Spleen (tissue), 11 donors: ENCODE data around the gene MRPL40. TPM values are rescaled to one million over a fixed set of nuclear protein-coding genes. Genes with fewer than 3 reads are reported as not detected.

Experiments used
- DNase-seq: peaks from one replicate; pipeline ENCODE4 v3.0.0-alpha.2; 2020
- H3K27ac ChIP-seq, 8 donors: fragments of 200-600 bp; sonication (generic) in 7 of 8; 1 replicate in 4 of 8; 2 replicates in 4 of 8; pipeline versions ENCODE4 v1.5.0 to v1.8.0; 2016 to 2021; ENCODE audit warnings: inconsistent platforms in 4 of 8, mild to moderate bottlenecking in 4 of 8, moderate library complexity in 1 of 8
- H3K27me3 ChIP-seq, 7 donors: fragments of 200-600 bp; sonication (generic) in 6 of 7; replicated peaks in 1 of 7; 1 replicate in 4 of 7; 2 replicates in 3 of 7; pipeline versions ENCODE4 v1.5.0 to v1.8.0; 2016 to 2021; ENCODE audit warnings: inconsistent platforms in 3 of 7, mild to moderate bottlenecking in 1 of 7
- H3K36me3 ChIP-seq, 6 donors: fragments of 200-600 bp; sonication (generic) in 5 of 6; 1 replicate in 4 of 6; 2 replicates in 2 of 6; pipeline versions ENCODE4 v1.5.0 to v1.8.0; 2016 to 2021; ENCODE audit warnings: inconsistent platforms in 2 of 6
- H3K4me1 ChIP-seq, 6 donors: fragments of 200-600 bp; sonication (generic) in 5 of 6; 1 replicate in 3 of 6; 2 replicates in 3 of 6; pipeline versions ENCODE4 v1.5.0 to v1.8.0; 2016 to 2021; ENCODE audit warnings: inconsistent platforms in 3 of 6
- H3K4me3 ChIP-seq, 8 donors: fragments of 200-600 bp; sonication (generic) in 7 of 8; 1 replicate in 4 of 8; 2 replicates in 4 of 8; pipeline versions ENCODE4 v1.5.0 to v1.8.0; 2016 to 2021; ENCODE audit warnings: inconsistent platforms in 4 of 8, mild to moderate bottlenecking in 4 of 8, moderate library complexity in 2 of 8
- H3K9me3 ChIP-seq, 8 donors: fragments of 200-600 bp; sonication (generic) in 7 of 8; 1 replicate in 4 of 8; 2 replicates in 4 of 8; pipeline versions ENCODE4 v1.5.0 to v1.8.0; 2016 to 2021; ENCODE audit warnings: inconsistent platforms in 4 of 8
- POLR2A ChIP-seq, 3 donors: fragments of 450-650 bp; IDR thresholded peaks; one replicate each; pipeline ENCODE4 v1.5.1; 2017; ENCODE audit warnings: antibody characterized with exemption in 3 of 3, mild to moderate bottlenecking in 1 of 3
- POLR2AphosphoS5 ChIP-seq, 3 donors: sonication (generic); formaldehyde crosslinking; IDR thresholded peaks; one replicate each; pipeline ENCODE4 v1.5.1; 2017; ENCODE audit warnings: antibody characterized with exemption in 3 of 3
- WGBS, 5 donors: extraction: QIAGEN DNeasy Blood & Tissue Kit in 3 of 5; methylation state at CpG; one replicate each; pipeline versions ENCODE4 v1.1.5 to v1.1.7; 2013 to 2018; 5-methylcytosine and 5-hydroxymethylcytosine counted together
- intact Hi-C: fragments of 100-400 bp; cut with DNase I; formaldehyde crosslinking; loops from one replicate; pipeline ENCODE4 v1.15.0; 2023; ENCODE audit warnings: low total_unique reads
- polyA plus RNA-seq, 3 donors: library from polyadenylated mRNA; stranded (reverse); fragments of 200-250 nt; gene quantifications; one replicate each; pipeline ENCODE4 v1.2.1, GENCODE V29; 2013
- total RNA-seq, 7 donors: library from RNA; depleted of rRNA in 3 of 7; stranded (reverse); fragments of >200 nt in 3 of 7; fragmentation: NEBNext Ultra II Directional in 4 of 7; extraction: Animal tissue kit (Norgen Biotek cat#: 25700) in 4 of 7; gene quantifications; one replicate each; pipeline versions ENCODE4 v1.1.0 to v1.2.1, GENCODE V29; 2016 to 2021
- TF ChIP-seq, protein P1 (sequence below), 11 experiments: fragments of 200-600 bp in 7 of 11; fragments of 450-650 bp in 4 of 11; sonication (generic) in 4 of 11; IDR thresholded peaks in 8 of 11; conservative IDR thresholded peaks in 3 of 11; 1 replicate in 7 of 11; 2 replicates in 4 of 11; pipeline versions ENCODE4 v1.4.0 to v1.8.0; 2016 to 2021; ENCODE audit warnings: antibody characterized with exemption in 11 of 11, inconsistent platforms in 4 of 11, mild to moderate bottlenecking in 1 of 11
- donor health status: healthy with polysubstance abuse.
- donor health status: DM: no; HTN: no; CAD: no; lungs with moderate emphysema.
- donor health status: DM: no; HTN: no; CAD: no.
- donor health status: Bipolar disorder and iron deficiency.
- donor health status: healthy.
- donor health status: DM: no; HTN: no; CAD: no.
- donor health status: DM: yes; HTN: yes; CAD: no.

The MRPL40 gene
- total and polyA plus RNA-seq, 10 donors: 11.7 to 55.7 (median 21.6) TPM

DNA sequence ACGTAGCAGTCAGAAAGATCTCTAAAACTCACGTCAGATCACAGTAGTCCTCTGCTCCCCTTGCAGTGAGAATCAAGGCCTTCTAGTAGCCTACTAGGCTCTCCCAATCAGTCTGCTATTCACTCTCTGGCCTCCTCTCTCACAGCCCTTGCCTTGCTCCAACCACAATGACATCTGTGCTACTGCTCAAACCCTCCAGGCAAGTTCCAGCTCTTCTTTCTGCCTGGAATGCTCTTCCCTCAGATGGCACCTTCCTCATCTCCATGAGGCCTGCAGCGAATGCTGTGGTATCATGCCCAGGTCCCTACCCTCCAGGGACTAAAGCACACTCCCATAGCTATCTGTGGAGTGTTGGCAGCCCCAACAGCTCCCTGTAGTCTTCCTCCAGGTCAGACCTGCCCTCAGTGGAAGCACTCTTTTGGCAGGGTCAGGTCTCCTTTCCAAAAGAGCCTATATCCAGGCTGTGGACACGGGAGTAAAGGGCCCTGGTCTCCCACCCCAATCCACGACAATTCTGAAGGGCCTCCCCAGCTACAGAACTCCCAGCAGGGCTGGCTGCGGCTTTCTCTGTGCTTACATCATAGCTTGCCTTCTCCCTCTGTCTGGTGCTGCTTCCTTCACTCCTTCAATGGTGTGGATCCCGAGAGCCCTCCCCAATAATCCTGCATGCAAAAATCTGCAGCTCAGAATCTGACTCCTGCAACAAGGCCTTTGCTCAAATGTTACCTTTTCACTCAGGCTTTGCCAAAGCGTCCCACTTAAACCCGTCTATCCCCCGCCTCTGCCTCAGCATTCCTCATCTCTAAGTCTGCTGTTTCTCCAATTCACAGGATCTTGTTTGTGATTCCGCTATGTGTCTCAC, 9.7 kb upstream of the MRPL40 start:
- no peaks in the 10 kb centered on the region for H3K9me3 ChIP-seq
- DNase-seq: peak; percentile 59
- no peak for TF ChIP-seq POLR2A (IDR thresholded peaks at IDR 0.05)
- TF ChIP-seq POLR2AphosphoS5 (IDR thresholded peaks at IDR 0.05): no peak
- TF ChIP-seq, protein P1, sequence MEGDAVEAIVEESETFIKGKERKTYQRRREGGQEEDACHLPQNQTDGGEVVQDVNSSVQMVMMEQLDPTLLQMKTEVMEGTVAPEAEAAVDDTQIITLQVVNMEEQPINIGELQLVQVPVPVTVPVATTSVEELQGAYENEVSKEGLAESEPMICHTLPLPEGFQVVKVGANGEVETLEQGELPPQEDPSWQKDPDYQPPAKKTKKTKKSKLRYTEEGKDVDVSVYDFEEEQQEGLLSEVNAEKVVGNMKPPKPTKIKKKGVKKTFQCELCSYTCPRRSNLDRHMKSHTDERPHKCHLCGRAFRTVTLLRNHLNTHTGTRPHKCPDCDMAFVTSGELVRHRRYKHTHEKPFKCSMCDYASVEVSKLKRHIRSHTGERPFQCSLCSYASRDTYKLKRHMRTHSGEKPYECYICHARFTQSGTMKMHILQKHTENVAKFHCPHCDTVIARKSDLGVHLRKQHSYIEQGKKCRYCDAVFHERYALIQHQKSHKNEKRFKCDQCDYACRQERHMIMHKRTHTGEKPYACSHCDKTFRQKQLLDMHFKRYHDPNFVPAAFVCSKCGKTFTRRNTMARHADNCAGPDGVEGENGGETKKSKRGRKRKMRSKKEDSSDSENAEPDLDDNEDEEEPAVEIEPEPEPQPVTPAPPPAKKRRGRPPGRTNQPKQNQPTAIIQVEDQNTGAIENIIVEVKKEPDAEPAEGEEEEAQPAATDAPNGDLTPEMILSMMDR (IDR thresholded peaks at IDR 0.05 in 8 of 11, conservative IDR thresholded peaks at IDR 0.05 in 3 of 11): no peak
- H3K27ac ChIP-seq: peak overlapping the region in 5 of 8 donors; percentile 10 to 66 (median 46)
- no peak overlapping the region for H3K4me3 ChIP-seq
- H3K36me3 ChIP-seq: peaks cover 0 to 12% (median 0%) of the 10 kb centered on the region in 6 donors
- intact Hi-C loops: no loop called here
- peaks cover 6 to 98% (median 67%) of the 10 kb centered on the region in 6 donors for H3K4me1 ChIP-seq
- 74 to 81% (median 79%) methylated on average over 11 of the region's 11 CpGs for WGBS, 5 donors
- H3K27me3 ChIP-seq: no peaks in the 10 kb centered on the region

GRCh38 chr22:19424186-19424500, 8.2 kb upstream of the MRPL40 start:
- WGBS, 5 donors: 71 to 85% (median 85%) methylated on average over 3 of the region's 3 CpGs
- H3K36me3 ChIP-seq: peaks cover 0 to 12% (median 0%) of the 10 kb centered on the region in 6 donors
- intact Hi-C loops: no loop called here
- DNase-seq: no peak
- H3K4me1 ChIP-seq: peaks cover 6 to 98% (median 74%) of the 10 kb centered on the region in 6 donors
- H3K9me3 ChIP-seq: no peaks in the 10 kb centered on the region
- TF ChIP-seq, protein P1 (IDR thresholded peaks at IDR 0.05 in 8 of 11, conservative IDR thresholded peaks at IDR 0.05 in 3 of 11): no peak
- TF ChIP-seq POLR2A (IDR thresholded peaks at IDR 0.05) (no peak), POLR2AphosphoS5 (IDR thresholded peaks at IDR 0.05) (no peak)
- no peaks in the 10 kb centered on the region for H3K27me3 ChIP-seq
- peak overlapping the region in 3 of 8 donors; percentile 27 to 51 (median 29) for H3K27ac ChIP-seq
- H3K4me3 ChIP-seq: no peak overlapping the region

DNA sequence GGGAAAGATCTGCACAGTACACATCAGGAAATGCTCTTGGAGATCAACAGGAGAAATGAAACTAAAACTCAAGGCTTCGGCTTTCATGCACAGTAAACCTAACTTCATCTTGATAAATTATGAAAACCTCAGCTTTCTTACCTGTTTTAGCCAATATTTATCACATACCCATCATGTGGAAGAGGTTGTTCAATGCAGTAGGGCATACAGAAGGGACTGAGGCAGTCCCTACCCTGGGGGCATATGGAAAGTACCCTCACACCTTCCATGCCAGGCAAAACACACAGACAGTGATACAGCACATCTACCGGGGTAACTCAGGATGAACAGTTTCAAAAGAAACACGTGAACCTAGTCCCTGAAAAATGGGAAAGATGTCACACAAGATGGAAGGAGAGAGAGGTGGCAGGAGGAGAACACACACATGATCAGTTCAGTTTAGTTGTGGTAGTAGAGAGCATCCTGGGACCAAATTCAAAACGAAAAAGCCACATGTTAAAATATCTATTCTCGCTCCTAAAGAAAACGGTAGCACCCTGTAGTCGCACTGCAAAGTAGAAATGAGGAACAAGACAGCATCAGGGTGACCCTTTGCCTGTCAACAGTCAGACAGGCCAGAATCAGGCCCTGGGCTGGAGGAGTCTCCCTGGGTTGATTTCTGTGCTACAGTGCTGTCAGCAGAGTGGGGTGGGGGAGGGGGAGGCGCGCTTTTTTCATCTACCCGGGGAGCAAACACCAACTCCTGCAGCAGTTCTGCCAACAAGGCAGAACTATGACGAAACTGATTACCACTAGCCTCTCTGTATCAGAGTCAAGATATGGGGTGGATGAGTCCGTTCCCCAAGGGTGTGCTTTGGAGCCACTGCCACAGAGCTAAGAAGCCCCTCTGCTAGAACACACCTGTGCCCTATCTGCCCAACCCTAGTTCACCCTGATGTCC, 2.1 kb upstream of the MRPL40 start:
- 6 to 9% (median 7%) methylated on average over 11 to 12 of the region's 12 CpGs for WGBS, 5 donors
- no peaks in the 10 kb centered on the region for H3K9me3 ChIP-seq
- H3K4me3 ChIP-seq: peak overlapping the region; percentile 84 to 98 (median 96)
- DNase-seq: no peak
- peaks cover 0 to 15% (median 7%) of the 10 kb centered on the region in 6 donors for H3K36me3 ChIP-seq
- TF ChIP-seq, protein P1 (IDR thresholded peaks at IDR 0.05 in 8 of 11, conservative IDR thresholded peaks at IDR 0.05 in 3 of 11): no peak
- no peak for TF ChIP-seq POLR2AphosphoS5 (IDR thresholded peaks at IDR 0.05)
- no peak for TF ChIP-seq POLR2A (IDR thresholded peaks at IDR 0.05)
- H3K27ac ChIP-seq: peak overlapping the region; percentile 59 to 99 (median 96)
- H3K4me1 ChIP-seq: peaks cover 21 to 86% (median 77%) of the 10 kb centered on the region in 6 donors
- intact Hi-C loops: no loop called here
- H3K27me3 ChIP-seq: no peaks in the 10 kb centered on the region
